Hepatocyte (in vitro differentiated cells): Measurements from ENCODE around the gene GPR21.

Experiments used
- EZH2 ChIP-seq: fragments of 200-600 bp; sonication (generic); IDR thresholded peaks from 2 replicates; pipeline ENCODE4 v1.6.1; 2016; ENCODE audit warnings: antibody characterized with exemption, mild to moderate bottlenecking, borderline replicate concordance
- EZH2phosphoT487 ChIP-seq: fragments of 200-600 bp; sonication (generic); IDR thresholded peaks from one replicate; pipeline ENCODE4 v1.6.1; 2018; ENCODE audit warnings: antibody characterized with exemption, mild to moderate bottlenecking, low read depth, moderate library complexity; ENCODE audit not compliant: unreplicated experiment, severe bottlenecking
- TF ChIP-seq, protein P1 (sequence below): fragments of 200-600 bp; sonication (generic); IDR thresholded peaks from 2 replicates; pipeline ENCODE4 v1.5.1; 2016; ENCODE audit warnings: antibody characterized with exemption, mild to moderate bottlenecking; ENCODE audit not compliant: poor library complexity

DNA sequence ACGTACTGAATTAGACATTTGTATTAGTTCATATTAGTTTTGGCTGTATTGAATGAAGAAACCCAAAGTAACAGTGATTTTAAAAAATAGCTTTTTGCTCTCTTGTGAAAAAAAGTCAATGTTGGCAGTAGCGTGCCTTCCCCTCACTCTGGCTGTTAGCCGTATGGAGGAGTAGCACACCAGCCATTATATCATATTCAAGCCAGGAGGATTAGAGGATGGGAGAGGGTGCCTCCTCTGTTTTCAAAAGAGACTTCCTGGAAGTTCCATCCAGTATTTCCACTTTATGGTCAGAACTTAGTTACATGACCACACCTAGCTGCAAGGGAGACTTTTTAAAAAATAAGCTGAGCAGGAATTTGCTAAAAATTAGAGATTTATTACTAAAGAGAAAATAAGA lies 41.2 kb downstream of the GPR21 start:
- TF ChIP-seq, protein P1, sequence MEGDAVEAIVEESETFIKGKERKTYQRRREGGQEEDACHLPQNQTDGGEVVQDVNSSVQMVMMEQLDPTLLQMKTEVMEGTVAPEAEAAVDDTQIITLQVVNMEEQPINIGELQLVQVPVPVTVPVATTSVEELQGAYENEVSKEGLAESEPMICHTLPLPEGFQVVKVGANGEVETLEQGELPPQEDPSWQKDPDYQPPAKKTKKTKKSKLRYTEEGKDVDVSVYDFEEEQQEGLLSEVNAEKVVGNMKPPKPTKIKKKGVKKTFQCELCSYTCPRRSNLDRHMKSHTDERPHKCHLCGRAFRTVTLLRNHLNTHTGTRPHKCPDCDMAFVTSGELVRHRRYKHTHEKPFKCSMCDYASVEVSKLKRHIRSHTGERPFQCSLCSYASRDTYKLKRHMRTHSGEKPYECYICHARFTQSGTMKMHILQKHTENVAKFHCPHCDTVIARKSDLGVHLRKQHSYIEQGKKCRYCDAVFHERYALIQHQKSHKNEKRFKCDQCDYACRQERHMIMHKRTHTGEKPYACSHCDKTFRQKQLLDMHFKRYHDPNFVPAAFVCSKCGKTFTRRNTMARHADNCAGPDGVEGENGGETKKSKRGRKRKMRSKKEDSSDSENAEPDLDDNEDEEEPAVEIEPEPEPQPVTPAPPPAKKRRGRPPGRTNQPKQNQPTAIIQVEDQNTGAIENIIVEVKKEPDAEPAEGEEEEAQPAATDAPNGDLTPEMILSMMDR: no peak
- TF ChIP-seq EZH2phosphoT487 (no peak), EZH2 (no peak)
